GM21367 (cell line): ENCODE measurements around the gene GPR65.

ENCODE experiments used
- ATAC-seq: cut with Tn5 transposase; IDR thresholded peaks from one replicate; pipeline ENCODE4 v1.9.1; 2021; ENCODE audit not compliant: unreplicated experiment

Gene GPR65

GRCh38 chr14:88037325-88037724 is 32.4 kb downstream of the GPR65 start:
- ATAC-seq: no peak

GRCh38 chr14:88039197-88039596 is 34.3 kb downstream of the GPR65 start:
- ATAC-seq: no peak

DNA sequence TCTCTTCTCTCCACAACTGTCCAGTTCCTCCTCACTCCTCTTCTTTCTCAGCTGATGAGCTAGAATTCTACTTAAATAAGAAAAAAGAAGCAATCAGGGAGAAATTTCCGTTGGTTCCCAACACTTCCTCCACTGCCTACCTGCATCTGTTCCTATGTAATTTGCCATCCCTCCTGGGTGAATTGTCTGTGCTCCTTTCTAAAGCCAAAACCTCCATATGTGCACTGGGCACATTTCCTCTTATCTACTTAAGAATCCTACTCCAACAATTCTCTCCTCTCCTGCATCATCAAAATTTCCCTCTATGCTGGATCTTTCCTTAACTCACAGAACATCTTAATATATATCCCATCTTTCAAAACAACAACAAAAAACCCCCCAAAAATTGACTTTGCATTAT is 35.2 kb downstream of the GPR65 start:
- no peak for ATAC-seq

- ATAC-seq: no peak
These were observed 38.9 kb downstream of the GPR65 start for GRCh38 chr14:88043529-88044443.

DNA sequence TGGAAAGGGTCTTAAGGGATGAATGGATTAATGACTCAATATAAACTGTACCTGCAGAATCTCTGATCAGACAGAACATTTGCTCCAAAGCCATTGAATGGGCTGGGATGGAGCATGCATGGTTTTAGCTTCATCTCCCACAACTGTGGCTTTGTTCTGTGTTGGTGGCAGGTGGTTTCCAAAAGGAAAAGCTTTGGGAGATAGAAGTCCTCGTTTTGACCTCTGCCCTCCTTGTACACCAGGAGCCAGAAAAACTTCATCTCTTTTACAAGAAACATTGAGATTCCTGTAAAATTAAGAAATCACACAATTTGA is 39.5 kb downstream of the GPR65 start:
- ATAC-seq: no peak

DNA sequence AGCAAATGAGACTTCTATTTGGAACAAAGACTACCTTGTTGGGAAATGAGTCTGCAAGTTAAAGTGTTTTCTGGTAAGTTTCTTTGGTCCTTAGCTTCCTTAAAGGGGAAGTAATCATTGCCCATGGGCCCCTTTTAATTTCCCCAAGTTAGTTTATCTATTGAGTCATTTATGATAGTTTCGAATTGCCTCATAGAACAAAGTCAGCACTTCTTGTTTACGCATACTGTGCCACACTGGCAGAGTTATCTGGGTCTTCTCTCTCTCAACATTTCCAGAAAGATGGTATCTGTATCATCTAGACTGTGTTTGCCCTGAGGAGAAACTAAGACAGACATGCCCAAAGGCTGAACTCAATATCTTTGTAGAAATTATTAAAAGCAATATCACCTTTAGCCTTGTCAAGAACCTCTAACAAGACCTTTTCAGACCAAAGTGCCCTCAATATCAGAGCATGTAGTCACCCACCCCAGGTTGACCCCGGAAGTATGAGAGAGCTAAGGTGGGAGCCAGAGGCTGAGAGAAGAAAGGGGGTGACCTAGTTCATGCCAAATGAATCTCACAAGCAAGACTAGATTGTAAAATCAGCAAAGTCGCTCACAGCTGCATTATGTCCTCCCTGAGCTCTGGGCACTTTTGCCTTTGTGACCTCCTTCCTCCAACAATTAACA is 40.0 kb downstream of the GPR65 start:
- no peak for ATAC-seq

DNA sequence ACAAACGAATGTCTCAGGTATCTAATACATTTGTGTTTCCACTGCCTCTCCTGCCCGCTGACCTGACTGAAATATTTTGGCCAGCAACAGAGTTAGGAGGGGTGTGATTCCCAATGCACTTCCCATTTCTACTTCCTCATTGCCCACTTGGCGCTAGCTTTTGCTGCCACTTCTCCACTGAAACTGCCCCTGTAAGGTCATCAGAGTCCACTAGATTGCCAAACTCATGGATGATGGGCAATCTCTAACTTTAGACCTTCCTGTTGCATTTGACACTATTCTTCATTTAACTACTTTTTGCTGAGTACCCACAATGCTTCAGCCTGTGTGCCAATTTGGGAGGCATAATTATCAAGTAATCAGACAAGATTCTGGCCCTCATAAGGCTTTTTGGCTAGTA is 40.8 kb downstream of the GPR65 start:
- no peak for ATAC-seq

- no peak for ATAC-seq
These were observed 43.4 kb downstream of the GPR65 start for GRCh38 chr14:88048351-88048750.

DNA sequence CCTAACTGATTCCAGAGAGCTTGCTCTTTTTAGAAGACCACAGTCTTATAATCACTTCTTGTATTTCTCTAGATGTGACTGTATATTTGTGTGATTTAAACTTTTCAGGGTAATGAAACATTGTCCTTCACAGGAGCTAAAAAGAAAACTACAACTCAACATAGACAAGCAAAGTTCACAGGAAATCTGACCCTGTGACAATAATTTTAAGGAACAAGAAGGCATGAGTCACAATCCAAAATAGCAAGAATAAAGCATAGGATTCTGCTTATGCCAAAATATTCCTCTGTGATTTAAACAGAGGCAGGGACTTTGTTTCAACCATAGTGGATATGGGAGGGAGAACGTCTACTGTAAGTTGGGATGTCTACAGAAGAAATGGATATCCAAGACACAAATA is 44.3 kb downstream of the GPR65 start:
- no peak for ATAC-seq

DNA sequence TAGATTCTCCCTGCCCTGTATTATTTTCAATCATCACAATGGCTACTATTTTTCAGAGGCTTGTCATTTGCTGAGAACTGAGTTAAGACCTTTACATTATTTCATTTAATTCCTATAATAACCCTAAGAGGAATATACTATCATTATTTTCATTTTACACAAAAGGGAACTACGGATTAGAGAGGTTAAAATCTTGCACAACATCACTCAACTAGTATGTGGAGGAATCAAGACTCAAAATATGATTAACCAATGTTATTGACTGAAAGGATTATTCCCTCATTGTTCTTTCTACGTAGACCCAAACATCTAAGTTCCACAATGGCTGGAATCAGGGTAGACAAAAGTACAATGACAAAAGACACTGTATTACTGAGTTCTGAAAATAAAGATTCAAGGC is 45.0 kb downstream of the GPR65 start:
- no peak for ATAC-seq

DNA sequence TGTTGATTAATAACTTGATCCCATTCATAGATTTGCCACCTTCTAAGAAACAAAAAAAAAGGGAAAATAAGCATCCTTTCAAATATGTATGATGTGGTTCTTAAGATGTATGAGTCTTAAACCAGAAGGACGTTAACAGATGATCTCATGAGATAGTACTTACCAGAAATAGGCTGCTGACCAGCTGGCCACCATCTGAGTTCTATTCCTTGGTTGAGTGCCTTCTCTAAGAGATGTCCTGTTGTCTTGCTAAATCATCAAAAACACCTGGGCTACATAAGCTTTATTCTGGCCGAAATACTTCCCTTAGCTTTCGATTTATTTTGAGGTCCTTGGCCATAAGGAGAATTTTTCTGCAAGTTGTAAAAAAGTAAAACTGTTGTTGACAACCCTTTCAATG is 55.6 kb downstream of the GPR65 start:
- ATAC-seq: no peak

GRCh38 chr14:88063811-88064210 is 58.9 kb downstream of the GPR65 start:
- no peak for ATAC-seq
